ENCODE results near the gene MRPL40.
A peak's percentile ranks its signal among the peaks of the same experiment; 100 is the strongest.
"Not testable (repeated sequence)": the region's sequence is repeated elsewhere in the genome, so short reads cannot be mapped to it uniquely, and the experiment has no call there.

The MRPL40 gene

DNA sequence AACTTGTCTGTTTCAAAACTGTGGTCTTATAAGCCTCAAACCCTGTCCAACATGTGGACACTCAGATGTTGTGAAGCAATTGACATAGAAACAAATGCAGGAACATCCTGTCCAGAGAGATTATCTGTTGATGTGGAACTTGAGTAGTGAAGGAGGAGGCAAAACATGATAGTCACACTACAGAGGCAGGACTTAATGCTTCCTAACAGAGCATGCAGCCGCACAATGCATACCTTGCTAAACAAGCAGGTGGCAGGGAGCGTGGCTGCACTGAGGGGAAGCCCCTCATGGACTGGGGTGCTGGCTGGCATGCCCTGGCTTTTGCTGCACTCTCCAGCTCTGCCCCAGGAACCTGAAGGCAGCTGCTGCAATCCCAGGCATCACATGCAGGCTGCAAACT lies 9.8 kb downstream of the MRPL40 start:
- no peak for DNase-seq

DNA sequence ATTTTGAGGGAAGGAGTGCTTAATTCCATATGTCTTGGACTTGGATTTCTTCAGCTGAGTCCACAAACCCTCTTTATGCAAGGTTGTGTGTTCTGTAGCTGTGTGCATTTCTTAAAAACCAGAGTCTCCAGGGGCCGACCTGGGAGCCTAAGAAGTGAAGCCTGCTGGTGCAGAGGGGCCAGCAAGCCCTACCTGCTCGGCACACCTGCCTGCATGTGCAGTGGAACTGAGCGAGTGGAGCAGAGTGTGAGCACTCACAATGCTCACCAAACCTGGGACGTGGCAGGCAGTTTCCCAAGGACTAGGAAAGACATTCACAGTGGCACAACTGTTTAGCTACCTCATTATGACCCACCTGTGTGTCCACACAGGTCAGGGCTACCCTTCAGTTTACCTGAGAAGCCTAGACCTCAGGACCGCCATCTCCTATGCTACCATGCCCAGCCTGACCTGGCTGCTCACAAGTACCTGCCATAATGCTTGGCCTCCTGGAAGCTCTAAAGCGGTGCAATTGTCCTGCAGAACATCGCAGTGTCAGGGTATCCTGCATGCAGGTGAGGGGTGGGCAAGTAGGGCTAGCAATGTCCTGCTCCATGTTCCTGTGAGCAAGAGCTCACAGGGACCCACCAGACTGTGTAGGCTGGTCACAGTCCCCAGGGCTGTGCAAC lies 11.3 kb downstream of the MRPL40 start:
- DNase-seq, result no peak

DNA sequence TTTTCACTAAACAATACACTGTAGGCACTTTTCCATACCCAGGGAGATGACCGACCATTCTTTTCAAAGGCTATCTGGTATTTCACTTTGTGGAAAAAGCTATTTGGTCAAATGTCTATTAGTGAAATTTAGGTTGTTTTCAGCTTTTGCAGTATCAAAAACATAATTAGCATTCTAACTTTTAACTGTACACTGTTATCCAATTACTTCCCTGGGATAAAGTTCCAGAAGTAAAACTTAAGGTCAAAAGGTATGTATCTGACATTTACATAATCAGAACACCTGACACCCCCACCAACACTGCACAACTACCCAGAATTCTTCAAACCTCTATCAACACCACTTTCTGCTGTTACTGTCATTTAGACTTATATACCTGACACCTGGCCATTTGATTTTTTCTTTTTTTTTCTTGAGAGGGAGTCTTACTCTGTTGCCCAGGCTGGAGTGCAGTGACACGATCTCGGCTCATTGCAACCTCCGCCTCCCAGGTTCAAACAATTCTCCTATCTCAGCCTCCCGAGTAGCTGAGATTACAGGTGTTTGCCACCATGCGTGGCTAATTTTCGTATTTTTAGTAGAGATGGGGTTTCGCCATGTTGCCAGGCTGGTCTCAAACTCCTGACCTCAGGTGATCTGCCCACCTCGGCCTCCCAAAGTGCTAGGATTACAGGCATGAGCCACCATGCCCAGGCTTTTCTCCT lies 13.1 kb downstream of the MRPL40 start:
- DNase-seq, result not testable (repeated sequence)

DNA sequence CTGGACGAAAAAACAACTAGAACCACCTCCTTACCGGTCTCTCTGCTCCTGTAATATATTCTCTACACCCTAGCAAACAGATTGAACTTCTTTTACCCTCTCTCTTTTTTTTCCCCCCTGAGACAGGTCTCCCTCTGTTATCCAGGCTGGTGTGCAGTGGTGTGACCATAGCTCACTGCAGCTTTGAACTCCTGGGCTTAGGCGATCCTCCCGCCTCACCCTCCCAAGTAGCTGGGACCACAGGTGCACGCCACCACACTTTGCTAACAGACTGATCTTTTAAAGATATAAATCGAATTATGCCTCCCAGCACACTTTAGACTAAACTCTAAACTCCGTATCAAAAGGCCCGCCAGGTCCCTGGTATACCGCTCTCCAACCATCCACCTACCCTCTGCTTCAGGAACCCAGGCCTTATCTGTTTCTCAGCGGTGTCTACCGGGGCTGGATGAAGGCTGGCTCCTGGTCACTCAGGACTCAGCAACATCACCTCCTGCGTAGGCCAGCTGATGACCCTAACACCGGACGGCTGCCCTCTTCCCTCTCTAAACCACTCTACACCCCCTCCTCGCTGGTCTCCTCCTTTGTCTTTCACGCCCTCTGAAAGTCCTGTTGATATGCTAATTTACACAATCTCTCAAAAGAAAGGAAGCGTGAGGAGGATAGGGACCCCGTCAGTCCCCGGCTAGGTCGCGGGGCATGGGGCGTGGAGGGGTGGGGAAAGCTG lies 14.4 kb downstream of the MRPL40 start:
- no peak for DNase-seq

DNA sequence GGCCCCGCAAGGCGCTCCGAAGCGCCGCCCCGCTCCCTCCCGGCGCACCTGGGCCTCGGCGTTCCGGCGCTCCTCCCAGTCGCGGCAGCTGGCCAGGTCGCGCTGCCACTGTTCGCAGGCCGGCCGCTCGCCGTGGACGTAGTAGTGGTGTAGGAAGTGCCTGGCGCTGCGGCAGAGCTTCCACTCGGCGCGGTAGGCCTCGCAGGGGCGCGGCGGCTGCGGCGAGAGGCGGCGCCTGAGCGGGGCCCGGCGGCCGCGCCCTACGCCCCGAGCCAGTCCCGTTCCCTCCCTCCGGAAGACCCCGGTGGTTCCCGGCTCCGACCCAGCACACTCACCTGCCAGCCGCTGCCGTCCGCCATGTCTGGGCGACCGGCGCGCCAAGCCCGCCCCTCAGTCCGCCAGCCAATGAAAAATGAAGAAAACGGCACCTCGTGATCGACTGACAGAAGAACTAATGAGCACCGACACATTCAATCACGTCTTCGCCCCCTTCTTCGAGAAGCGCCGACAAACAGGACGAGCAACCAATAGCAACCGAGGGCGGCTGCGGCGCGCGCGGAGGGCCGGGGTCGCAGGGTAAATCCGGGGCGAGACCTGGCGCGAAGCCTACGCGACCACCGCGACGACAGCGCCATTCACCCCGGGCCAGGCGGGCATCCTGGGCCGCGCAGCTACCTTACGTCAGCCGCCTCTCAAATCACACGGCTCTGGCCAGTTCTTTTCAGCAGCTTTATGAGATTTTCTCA lies 15.2 kb downstream of the MRPL40 start, which contains the start of gene C22orf39:
Gene C22orf39, minus strand, starts transcription at position 382 of the 746 bp plus-strand sequence. Its CDS starts 23 bp downstream, at position 359.
- peak; percentile 92 for DNase-seq

DNA sequence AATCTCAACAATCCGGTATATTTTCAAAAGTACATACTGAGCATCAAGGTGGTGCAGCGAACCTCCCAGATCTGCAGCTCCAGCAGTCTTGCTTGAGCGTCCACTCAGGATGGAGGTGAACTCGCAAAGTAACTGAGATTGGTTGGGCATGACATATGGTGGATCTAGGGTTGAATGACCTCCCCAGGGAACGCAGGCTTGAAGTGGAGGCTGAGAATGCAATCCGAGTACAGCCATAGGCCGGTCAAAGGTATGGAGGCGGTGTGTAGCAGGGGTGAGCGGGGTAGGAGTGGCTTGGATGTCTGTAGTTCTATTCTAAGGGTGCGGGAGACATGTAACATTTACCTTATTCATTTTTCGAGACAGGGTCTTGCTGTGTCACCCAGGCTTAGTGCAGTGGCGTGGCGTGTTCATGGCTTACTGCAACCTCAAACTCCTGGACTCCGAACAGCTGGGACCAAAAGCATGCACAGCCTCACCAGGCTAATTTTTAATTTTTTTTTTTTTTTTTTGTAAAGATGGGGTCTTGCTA lies 15.8 kb downstream of the MRPL40 start:
- peak; percentile 72 for DNase-seq

DNA sequence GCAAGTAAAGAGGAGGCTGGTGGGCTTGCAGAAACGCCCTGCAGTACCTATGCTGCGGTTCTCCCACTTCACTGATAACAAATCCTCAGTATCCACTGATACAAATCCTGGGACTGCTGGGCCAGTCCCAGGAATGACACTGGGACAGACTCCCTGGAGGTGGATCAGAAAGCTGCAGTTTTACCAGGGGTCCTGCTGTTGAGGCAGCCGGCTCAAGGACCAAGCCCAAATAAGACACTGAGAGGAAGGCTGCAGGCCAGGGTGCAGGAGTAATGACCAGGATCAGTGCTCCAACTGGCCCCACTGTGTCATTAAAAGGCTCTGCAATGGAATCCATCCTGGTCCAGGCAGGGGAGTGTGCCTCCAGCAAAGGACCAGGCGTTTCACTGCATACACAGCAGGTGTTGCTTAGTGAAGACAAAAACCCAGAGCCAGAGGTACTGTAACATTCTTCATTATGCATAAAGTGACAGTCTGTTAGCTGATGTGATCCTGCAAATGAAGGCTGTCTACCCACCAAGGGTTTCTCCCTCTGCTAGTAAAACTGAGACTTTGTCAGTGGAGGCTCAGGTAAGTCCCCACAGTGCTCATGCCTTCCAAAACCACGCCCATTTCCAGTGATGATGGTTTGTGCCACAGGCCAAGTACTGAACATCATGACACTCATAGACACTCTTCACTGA lies 16.5 kb downstream of the MRPL40 start:
- DNase-seq, result no peak

DNA sequence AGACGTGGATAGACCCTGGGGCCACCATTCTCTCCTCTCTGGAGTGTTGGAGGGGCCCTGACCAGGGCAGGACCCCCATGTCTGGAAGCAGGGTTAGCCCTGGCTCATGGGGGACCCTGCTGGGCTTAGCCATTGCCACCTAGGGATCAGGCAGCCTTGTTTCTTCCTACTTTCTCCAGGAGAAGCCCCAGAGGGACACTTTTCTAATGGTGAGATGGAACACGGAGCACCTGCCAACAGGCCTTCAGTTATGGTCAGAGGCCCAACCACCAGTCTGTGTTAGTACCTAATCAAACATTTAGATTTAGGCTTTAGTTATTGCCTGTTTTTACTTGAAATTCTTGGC lies 17.1 kb downstream of the MRPL40 start:
- no peak for DNase-seq

DNA sequence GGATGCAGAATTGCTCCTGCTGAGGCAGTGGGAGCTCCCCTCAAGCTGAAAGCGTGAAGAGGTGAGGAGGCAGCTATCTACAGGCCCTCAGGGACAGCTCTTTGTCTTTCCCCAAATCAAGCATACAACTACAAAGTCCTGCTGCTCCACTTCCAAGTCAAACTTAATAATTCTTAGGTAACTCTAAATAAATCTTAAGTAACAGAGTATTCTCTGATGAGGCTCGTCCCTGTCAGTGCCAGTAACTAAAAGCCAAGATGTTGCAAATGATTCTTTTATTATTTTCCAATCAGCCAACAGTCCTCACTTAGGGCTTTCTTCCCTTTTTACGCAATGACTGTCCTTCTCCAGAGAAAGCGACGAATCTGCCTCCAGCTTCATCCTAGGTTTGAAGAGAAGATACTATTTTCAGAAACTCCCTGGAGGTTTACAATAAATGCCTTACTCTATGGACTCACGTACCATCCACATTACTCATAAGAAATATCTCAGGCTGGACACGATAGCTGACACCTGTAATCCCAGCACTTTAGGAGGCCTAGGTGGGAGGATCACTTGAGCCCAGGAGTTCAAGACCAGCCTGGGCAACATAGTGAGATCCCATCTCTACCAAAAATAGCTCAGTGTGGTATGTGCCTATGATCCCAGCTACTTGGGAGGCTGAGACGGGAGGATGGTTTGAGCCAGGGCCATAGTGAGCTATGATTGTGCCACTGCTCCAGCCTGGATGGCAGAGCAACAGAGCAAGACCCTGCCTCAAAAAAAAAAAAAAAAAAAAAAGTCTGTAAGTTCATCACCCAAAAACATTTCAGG lies 18.2 kb downstream of the MRPL40 start:
- DNase-seq, result no peak

DNA sequence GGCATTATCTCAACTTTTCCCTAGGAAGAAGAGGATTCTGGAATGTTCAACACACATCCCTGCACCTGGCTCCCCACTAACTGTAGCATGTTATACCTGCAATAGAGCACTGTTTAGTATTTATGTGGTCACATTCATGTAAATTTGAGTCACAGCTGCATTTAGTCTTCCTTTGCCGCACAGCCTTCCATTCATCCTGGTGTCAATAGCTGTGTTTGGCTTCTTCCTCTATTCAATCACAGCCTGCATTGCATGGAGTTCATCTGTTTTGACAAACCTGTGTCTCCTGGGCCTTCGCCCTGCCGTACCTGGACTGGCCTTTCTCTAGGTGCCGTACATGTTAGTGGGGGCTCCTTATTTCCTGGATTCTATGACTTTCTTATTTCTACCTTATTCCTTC lies 19.2 kb downstream of the MRPL40 start:
- DNase-seq, result no peak

DNA sequence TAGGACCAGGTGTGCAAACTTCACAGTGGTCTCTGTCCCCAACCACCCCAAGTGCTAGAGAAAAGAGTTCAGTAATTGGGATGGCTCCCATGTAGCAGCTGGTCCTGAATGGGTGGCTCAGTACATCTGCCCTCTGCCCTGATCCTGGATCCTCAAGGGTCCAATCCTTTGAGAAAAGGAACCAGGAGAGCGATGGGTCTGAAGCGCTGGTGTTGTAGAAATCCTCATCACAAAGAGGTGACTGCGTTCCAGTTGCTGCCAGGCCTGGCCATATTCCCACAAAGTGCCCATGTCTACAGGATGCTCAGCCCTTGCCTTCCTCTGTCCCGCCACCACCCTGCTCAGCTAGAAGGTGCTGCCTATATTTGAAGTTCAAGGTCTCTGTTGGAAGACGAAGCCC lies 21.4 kb downstream of the MRPL40 start:
- no peak for DNase-seq

DNA sequence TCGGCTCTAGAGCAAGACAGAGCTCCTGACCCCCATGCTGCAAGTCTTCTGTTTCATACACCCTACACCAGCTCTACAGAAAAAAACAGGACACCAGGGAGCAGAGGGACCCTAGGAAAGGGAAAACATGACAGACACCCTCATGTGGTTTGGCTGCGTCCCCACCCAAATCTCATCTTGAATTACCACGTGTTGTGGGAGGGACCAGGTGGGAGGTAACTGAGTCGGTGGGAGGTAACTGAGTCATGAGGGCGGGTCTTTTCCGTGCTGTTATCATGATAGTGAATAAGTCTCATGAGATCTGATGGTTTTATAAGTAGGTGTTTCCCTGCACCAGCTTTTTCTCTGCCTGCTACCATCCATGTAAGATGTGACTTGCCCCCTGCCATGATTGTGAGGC lies 21.8 kb downstream of the MRPL40 start:
- DNase-seq, result no peak

DNA sequence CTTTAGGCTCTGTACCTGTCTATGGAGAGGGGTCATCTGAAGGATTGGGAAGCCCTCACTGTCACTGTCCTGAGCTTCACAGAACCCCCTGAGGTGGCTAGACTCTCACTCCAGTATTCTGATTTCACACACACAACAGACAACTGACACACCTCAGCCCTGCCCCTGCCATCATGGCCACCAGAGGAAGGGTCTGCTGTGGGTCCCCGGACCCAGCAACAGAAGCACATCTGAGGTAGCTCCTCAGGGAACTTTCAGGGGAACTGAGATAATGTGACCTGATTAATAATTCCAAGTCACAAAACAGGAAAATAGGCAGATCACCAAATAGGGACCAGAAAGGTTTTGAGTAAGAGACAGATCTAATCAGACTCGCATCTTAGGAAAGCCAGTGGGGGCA lies 22.7 kb downstream of the MRPL40 start:
- no peak for DNase-seq

DNA sequence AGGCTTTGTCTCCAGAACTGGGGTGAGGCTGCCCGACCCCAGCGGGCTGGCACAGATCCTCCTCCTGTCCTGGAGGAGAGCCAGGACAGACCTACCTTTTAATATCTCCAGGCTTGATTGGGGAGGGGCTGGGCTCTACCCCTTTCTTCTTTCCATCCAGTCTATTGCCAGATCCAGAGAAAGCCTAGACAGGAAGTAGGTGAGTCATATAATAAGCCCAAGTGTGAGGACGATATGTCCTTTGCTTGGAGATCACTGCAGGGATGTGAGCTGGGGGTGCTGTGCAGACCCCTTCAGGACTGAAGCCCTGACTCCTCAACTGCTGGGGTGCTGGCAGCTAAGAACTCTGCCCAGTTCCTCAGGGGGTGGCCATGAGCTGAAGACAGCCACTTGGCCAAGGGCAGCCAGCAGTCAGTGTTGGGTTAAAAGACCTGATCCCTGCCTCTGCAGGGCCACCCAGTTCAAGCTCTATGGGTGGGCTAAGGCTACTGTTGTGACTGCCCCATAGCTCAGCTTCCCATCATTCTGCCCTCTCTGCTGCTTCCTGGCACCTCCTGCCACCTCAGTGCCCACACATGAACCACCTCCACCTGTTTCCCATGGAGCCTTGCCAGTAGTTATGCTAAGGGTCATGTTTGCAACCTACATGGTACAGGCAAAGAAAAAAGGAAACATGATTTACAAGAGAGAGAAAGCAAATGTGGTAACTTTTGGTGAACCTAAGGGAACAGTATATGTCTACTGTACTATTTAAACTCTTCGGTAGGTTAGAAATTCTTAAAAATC lies 23.4 kb downstream of the MRPL40 start:
- no peak for DNase-seq

DNA sequence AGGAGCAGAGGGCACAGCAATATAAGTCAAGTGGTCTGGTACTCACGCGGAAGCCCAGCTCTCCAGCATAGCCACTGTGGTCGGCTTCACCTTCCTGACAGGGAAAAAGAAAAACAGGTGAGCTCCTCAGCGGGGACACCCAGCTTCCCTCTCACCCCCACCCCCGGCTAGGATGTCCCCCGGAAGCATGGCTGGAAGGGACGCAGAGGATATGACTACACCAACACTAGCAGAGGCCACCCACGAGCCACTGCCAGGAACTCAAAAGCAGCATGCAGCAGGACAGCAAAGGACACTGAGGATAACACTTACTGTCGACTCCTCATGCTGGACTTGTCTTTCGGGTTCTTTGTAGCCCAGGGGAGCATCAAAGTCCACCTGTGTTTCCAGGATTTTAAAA lies 24.2 kb downstream of the MRPL40 start:
- no peak for DNase-seq

DNA sequence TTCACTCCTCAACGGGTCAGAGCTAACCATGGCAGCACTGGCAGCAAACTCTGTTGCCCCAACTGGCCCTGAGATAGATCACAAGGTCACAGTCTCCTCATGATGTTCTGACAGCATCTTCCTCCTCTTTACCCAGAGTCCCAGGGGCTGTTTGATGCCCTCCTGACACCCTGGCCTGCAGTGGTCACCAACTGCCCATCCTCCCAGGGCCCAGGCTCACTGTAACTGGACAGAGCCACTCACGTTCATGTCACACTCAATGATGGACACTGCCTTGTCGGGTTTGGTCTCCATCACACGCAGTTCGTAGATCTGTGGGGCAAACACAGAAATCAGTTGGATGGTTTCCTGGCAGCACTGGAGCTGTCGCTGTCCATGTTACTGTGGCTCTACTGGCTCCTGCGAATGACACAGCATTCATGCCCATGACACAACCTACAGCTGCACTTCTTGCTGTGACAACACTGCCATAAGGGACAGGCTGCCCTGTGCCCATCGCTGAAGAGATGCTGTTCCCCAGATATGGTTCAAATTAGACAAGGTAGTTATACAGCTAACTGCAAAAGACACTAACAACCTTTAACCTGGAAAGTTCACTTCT lies 25.6 kb downstream of the MRPL40 start:
- no peak for DNase-seq

DNA sequence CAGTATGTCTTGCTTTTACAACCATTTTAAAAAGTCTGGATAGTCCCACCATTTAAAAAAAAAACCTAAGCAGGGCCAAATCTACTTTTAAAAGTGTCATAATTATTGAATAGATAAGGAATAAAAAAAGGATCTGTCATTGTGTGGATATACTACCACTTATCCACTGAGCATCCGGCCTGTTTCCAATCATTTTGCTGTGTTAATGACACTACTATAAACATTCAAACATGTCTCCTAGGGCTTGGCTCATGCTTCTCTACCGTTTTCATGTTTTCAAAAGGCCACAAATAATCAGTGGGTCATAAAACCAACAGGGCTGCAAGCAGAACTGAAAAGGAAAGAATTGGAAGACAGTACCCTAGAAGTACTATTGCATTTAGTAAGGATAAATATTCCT lies 27.7 kb downstream of the MRPL40 start:
- no peak for DNase-seq

DNA sequence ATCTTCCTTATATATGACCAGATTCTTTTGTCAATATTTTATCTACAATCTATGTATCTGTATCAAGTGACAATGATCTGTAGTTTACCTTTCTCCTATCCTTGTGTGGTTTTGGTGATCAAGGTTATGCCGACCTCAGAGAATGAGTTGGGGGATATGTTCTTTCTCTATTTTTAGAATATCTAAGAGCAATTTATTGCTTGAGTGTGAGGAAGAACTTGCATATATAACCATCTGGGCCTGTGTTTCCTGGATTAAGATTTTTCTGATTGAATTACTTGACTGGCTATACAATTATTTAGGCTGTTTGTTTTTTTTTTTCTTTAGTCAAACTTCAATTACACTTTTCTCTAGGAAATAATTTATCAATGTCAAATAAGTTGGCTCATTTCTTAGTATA lies 29.2 kb downstream of the MRPL40 start:
- DNase-seq, result no peak

DNA sequence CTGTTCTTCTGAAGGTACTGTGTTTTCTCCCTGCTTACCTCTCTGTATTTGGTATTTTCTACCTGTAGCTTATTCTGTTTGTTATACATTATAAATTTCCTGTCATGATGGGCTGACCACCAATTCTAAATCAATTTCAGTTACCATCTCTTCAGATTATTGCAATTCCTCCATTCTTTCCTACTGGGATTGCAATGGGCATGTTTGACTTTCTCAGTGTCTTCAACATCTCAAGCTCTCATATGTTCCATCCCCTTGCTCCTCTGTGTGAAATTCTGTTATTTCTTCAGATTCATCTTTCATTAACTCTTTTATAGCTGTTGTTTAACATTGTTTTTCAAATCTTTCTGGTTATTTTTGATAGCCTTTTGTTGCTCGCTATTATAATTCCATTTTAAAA lies 30.7 kb downstream of the MRPL40 start:
- DNase-seq, result no peak

Data from fibroblast of skin of right biceps (primary cell).